DND-41 (cell line): ENCODE results near the gene TTBK2.

Experiments
- EZH2 ChIP-seq: IDR thresholded peaks from 3 replicates; pipeline ENCODE4 v1.6.1; 2012; ENCODE audit warnings: borderline replicate concordance, low read depth, mild to moderate bottlenecking, moderate library complexity, low read length, inconsistent platforms; ENCODE audit not compliant: severe bottlenecking
- TF ChIP-seq, protein P1 (sequence below): IDR thresholded peaks from 2 replicates; pipeline ENCODE4 v1.5.1; 2012; ENCODE audit warnings: borderline replicate concordance, low read length, moderate library complexity, mild to moderate bottlenecking; ENCODE audit not compliant: poor library complexity, severe bottlenecking; ENCODE audit errors: extremely low read depth

DNA sequence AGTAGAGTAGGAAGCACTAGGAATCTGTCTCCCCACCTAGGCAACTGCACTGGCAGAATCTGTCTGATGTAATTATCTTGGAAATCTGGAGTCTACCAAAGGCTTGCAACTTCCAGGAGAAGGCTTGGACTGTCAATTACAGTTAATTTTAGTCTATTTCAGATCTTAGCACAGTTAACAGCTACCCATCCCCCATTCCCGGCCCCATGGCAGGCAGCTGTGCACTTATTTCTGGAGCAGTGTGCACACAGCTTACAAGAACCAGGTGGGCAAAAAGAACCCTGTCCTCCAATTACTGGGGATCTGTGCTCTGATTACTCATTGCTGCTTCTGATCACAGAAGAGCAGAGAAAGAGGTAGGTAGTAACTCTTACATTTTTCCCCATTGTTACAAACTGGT, 171.3 kb downstream of the TTBK2 start:
- TF ChIP-seq, protein P1, sequence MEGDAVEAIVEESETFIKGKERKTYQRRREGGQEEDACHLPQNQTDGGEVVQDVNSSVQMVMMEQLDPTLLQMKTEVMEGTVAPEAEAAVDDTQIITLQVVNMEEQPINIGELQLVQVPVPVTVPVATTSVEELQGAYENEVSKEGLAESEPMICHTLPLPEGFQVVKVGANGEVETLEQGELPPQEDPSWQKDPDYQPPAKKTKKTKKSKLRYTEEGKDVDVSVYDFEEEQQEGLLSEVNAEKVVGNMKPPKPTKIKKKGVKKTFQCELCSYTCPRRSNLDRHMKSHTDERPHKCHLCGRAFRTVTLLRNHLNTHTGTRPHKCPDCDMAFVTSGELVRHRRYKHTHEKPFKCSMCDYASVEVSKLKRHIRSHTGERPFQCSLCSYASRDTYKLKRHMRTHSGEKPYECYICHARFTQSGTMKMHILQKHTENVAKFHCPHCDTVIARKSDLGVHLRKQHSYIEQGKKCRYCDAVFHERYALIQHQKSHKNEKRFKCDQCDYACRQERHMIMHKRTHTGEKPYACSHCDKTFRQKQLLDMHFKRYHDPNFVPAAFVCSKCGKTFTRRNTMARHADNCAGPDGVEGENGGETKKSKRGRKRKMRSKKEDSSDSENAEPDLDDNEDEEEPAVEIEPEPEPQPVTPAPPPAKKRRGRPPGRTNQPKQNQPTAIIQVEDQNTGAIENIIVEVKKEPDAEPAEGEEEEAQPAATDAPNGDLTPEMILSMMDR = no peak
- no peak for TF ChIP-seq EZH2
